Endothelial cell of umbilical vein (primary cell): Measurements from ENCODE around the gene MUC4.

Experiments used
- CTCF ChIP-seq, 2 donors: IDR thresholded peaks; 1 replicate in 1 of 2; 2 replicates in 1 of 2; pipeline ENCODE4 v1.5.1; 2011; ENCODE audit warnings: low read length in 2 of 2, mild to moderate bottlenecking in 2 of 2, moderate library complexity in 2 of 2, control low read depth in 1 of 2, inconsistent platforms in 1 of 2, low read depth in 1 of 2; ENCODE audit not compliant: insufficient read depth in 1 of 2; ENCODE audit errors: extremely low read depth in 1 of 2
- MAX ChIP-seq: IDR thresholded peaks from 2 replicates; pipeline ENCODE4 v1.6.1; 2011; ENCODE audit not compliant: insufficient read depth, insufficient read length

DNA sequence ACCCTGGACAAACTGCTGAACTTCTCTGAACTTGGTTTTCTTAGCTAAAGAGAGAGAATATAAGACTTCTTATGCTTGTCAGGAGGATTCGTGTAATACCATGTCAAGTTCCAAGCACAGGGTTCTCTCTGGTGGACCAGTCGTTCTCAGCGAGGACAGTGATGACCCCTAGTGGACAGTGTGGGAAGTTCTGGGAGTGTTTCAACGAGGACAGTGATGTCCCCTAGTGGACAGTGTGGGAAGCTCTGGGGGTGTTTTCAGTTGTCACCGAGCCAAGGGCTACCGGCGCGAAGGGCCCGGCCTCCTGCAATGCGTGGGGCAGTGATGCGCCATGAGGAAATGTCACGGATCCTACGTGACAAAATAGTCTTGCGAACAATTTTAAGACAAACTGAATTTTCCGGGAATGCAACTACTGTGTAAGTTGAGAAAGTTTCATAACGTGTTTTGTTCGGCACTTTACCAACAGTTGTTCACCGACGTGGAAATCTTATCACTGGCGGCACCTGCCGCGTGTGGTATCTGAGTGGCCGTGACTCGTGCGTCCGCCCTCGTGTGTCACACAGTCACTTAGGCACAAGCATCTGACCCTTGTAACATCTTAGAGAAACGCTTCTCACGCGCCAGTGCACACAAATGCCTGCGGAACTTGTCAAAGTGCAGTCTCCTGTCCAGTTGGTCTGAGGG is 39.3 kb upstream of the MUC4 start:
- TF ChIP-seq MAX (no peak), CTCF (IDR thresholded peaks at IDR 0.05; ENCODE audit: extremely low read depth in 1 of 2, insufficient read depth in 1 of 2, low read depth in 1 of 2, low read length in 2 of 2) (peak; percentile 100)
